HG02759 (cell line): ENCODE measurements around the gene BTBD17.
"Not testable (repeated sequence)": the region's sequence is repeated elsewhere in the genome, so short reads cannot be mapped to it uniquely, and the experiment has no call there.

Experiments used
- ATAC-seq: cut with Tn5 transposase; IDR thresholded peaks from one replicate; pipeline ENCODE4 v1.9.1; 2021; ENCODE audit warnings: mild to moderate bottlenecking, moderate library complexity; ENCODE audit not compliant: unreplicated experiment

Gene BTBD17

GRCh38 chr17:74361230-74362068 is at the start of gene BTBD17:
Gene BTBD17, minus strand, starts transcription at chr17:74361868. Its CDS starts 49 bp downstream, at chr17:74361819.
- no peak for ATAC-seq

GRCh38 chr17:74410001-74410443 is 48.4 kb upstream of the BTBD17 start:
- no peak for ATAC-seq

- ATAC-seq: no peak
Measured at GRCh38 chr17:74408815-74409214, 47.1 kb upstream of the BTBD17 start.

GRCh38 chr17:74408262-74408661 is 46.6 kb upstream of the BTBD17 start:
- no peak for ATAC-seq

- no peak for ATAC-seq
Measured at GRCh38 chr17:74407384-74407783, 45.7 kb upstream of the BTBD17 start.

GRCh38 chr17:74405311-74405710 is 43.6 kb upstream of the BTBD17 start:
- not testable (repeated sequence) for ATAC-seq

GRCh38 chr17:74404789-74405188 is 43.1 kb upstream of the BTBD17 start:
- ATAC-seq: no peak

GRCh38 chr17:74404218-74404617 is 42.5 kb upstream of the BTBD17 start:
- ATAC-seq: no peak

GRCh38 chr17:74403512-74404137 is 42.0 kb upstream of the BTBD17 start:
- no peak for ATAC-seq

- no peak for ATAC-seq
Measured at GRCh38 chr17:74402048-74402447, 40.4 kb upstream of the BTBD17 start.

GRCh38 chr17:74396567-74396966 is 34.9 kb upstream of the BTBD17 start:
- ATAC-seq: no peak

- no peak for ATAC-seq
Measured at GRCh38 chr17:74394977-74395376, 33.3 kb upstream of the BTBD17 start.

- ATAC-seq: no peak
Measured at GRCh38 chr17:74394275-74394950, 32.7 kb upstream of the BTBD17 start.

GRCh38 chr17:74393346-74393942 is 31.8 kb upstream of the BTBD17 start:
- no peak for ATAC-seq

GRCh38 chr17:74392848-74393247 is 31.2 kb upstream of the BTBD17 start:
- ATAC-seq: no peak

- no peak for ATAC-seq
Measured at GRCh38 chr17:74391771-74392170, 30.1 kb upstream of the BTBD17 start.

GRCh38 chr17:74390680-74391653 is 29.3 kb upstream of the BTBD17 start:
- no peak for ATAC-seq

GRCh38 chr17:74389937-74390679 is 28.4 kb upstream of the BTBD17 start:
- ATAC-seq: no peak

GRCh38 chr17:74389084-74389753 is 27.6 kb upstream of the BTBD17 start:
- ATAC-seq: no peak
